HepG2 (cell line): ENCODE measurements around the gene GABRG3. TPM values are rescaled to one million over a fixed set of nuclear protein-coding genes. Genes with fewer than 3 reads are reported as not detected.

ENCODE experiments used
- ATAC-seq: fragments of 200-7000 bp; cut with Tn5 transposase; 3 replicates; pipeline ENCODE4 v1.9.1; 2020; ENCODE audit warnings: mild to moderate bottlenecking, moderate library complexity
- BruUV-seq: library from RNA; stranded (reverse); fragments of 400-500 nt; replicated peaks from 2 replicates; lab custom pipeline; 2021; lab: Mats Ljungman, UMichigan
- CTCF ChIA-PET: fragments of 300-600 bp; formaldehyde crosslinking; extraction: SDS; loops from one replicate; lab custom pipeline; 2021; ENCODE audit warnings: low total read pairs, inconsistent platforms, low intra/inter-chr PET ratio; lab: Yijun Ruan, JAX
- POLR2A ChIA-PET: fragments of 350-600 bp; sonication (Branson Sonifier 250); formaldehyde crosslinking; loops from one replicate; lab custom pipeline; 2020; ENCODE audit warnings: antibody characterized with exemption, inconsistent platforms; lab: Yijun Ruan, JAX
- DNase-seq: peaks from one replicate; pipeline ENCODE4 v3.0.0-alpha.2; 2015; ENCODE audit warnings: low spot score
- FAIRE-seq: peaks from 3 replicates; lab custom pipeline; 2011; peaks lifted over from hg19 to GRCh38; lab: Jason Lieb, UNC
- H2AFZ ChIP-seq: one replicate; pipeline ENCODE4 v1.6.1; 2011; ENCODE audit warnings: low read length, inconsistent platforms
- H3K27ac ChIP-seq: fragments of 300-600 bp; 3 replicates; pipeline ENCODE4 v1.8.0; 2011; ENCODE audit warnings: mixed run types, mild to moderate bottlenecking, mixed read lengths, low read length, inconsistent platforms; ENCODE audit not compliant: insufficient read depth; ENCODE audit errors: extremely low read length
- H3K27me3 ChIP-seq, 2 experiments: fragments of 200-600 bp in 1 of 2; 2 replicates in 1 of 2; 3 replicates in 1 of 2; pipeline versions ENCODE4 v1.6.0 to v1.8.0; 2011; ENCODE audit warnings: low read length in 2 of 2, mild to moderate bottlenecking in 2 of 2, moderate library complexity in 2 of 2, inconsistent platforms in 1 of 2; ENCODE audit not compliant: insufficient read depth in 2 of 2, control insufficient read depth in 1 of 2
- H3K36me3 ChIP-seq, 2 experiments: fragments of 200-600 bp in 1 of 2; replicated peaks in 1 of 2; 2 replicates in 1 of 2; 3 replicates in 1 of 2; pipeline versions ENCODE4 v1.5.1 to v1.8.0; 2011; ENCODE audit warnings: low read length in 2 of 2, inconsistent platforms in 1 of 2; ENCODE audit not compliant: insufficient read depth in 2 of 2, control insufficient read depth in 1 of 2
- H3K4me1 ChIP-seq: 2 replicates; pipeline ENCODE4 v1.5.1; 2012; ENCODE audit warnings: low read length, inconsistent platforms; ENCODE audit not compliant: insufficient read depth
- H3K4me2 ChIP-seq: 2 replicates; pipeline ENCODE4 v1.6.0; 2011; ENCODE audit warnings: low read depth, low read length, inconsistent platforms
- H3K4me3 ChIP-seq, 3 experiments: fragments of 200-600 bp in 1 of 3; sonication (generic), shearing (Covaris generic) in 1 of 3; replicated peaks in 1 of 3; 2 replicates each; pipeline ENCODE4 v1.5.1; 2011 to 2016; ENCODE audit warnings: low read length in 3 of 3, inconsistent platforms in 2 of 3, low read depth in 2 of 3, mild to moderate bottlenecking in 2 of 3, control low read depth in 1 of 3, mixed read lengths in 1 of 3; ENCODE audit not compliant: insufficient read depth in 1 of 3
- H3K79me2 ChIP-seq: one replicate; pipeline ENCODE4 v1.6.1; 2011; ENCODE audit warnings: low read length, inconsistent platforms; ENCODE audit not compliant: insufficient read depth
- H3K9ac ChIP-seq: 2 replicates; pipeline ENCODE4 v1.6.0; 2011; ENCODE audit warnings: mild to moderate bottlenecking, low read depth, low read length, inconsistent platforms; ENCODE audit not compliant: insufficient read depth
- H3K9me3 ChIP-seq: 2 replicates; pipeline ENCODE4 v1.5.1; 2012; ENCODE audit warnings: mild to moderate bottlenecking, low read length
- H4K20me1 ChIP-seq: 2 replicates; pipeline ENCODE4 v1.6.0; 2011; ENCODE audit warnings: inconsistent platforms, mild to moderate bottlenecking, low read length, moderate library complexity; ENCODE audit not compliant: insufficient read depth
- ELF3 ChIP-seq: IDR thresholded peaks from 2 replicates; pipeline ENCODE4 v1.6.1; 2016; ENCODE audit warnings: missing genetic modification reagents, missing compliant biosample characterization
- NCOA2 ChIP-seq: sonication (generic); formaldehyde crosslinking; IDR thresholded peaks from 2 replicates; pipeline ENCODE4 v1.8.0; 2022; ENCODE audit warnings: inconsistent platforms
- POLR2AphosphoS2 ChIP-seq: IDR thresholded peaks from 2 replicates; pipeline ENCODE4 v1.6.1; 2011; ENCODE audit warnings: low read depth, low read length, improper control_type of control experiment
- TIGD3 ChIP-seq: sonication (generic); formaldehyde crosslinking; IDR thresholded peaks from 2 replicates; pipeline ENCODE4 v1.5.1; 2020; ENCODE audit warnings: mild to moderate bottlenecking, missing genetic modification reagents, borderline replicate concordance
- YY1 ChIP-seq: IDR thresholded peaks from 2 replicates; pipeline ENCODE4 v1.6.1; 2011; ENCODE audit warnings: low read length, low read depth, moderate library complexity, mild to moderate bottlenecking; ENCODE audit not compliant: insufficient read depth, insufficient replicate concordance
- ZFP1 ChIP-seq: IDR thresholded peaks from 2 replicates; pipeline ENCODE4 v1.6.1; 2016
- WGBS: methylation state at CpG from one replicate; pipeline ENCODE4 v1.1.6; 2017; ENCODE audit warnings: low lambda C conversion rate; 5-methylcytosine and 5-hydroxymethylcytosine counted together
- in situ Hi-C: cut with HindIII; loops from 2 replicates; pipeline ENCODE4 v1.10.0; 2017; ENCODE audit warnings: low pct_unique_long_range_greater_than_20kb; ENCODE audit not compliant: extremely low pct_ligation_motif_present
- intact Hi-C: fragments of 100-400 bp; cut with micrococcal nuclease; formaldehyde crosslinking; loops from one replicate; pipeline ENCODE4 v1.10.0; 2022; ENCODE audit not compliant: unreplicated experiment
- polyA plus RNA-seq, 8 experiments: library from polyadenylated mRNA; depleted of rRNA in 3 of 8; stranded (reverse) in 7 of 8; unstranded in 1 of 8; fragments of >200 nt; fragmentation: Illumina TruSeq in 4 of 8; extraction: Trizol in 4 of 8; gene quantifications; 2 replicates each; pipeline versions ENCODE4 v1.2.1 to v1.2.3, GENCODE V29; 2011 to 2016; ENCODE audit warnings: low read depth in 4 of 8, missing spikeins in 1 of 8, mixed read lengths in 1 of 8; ENCODE audit not compliant: insufficient read depth in 1 of 8
- total RNA-seq, 5 experiments: library from RNA; depleted of rRNA; stranded (reverse); fragments of >200 nt; fragmentation: Illumina TruSeq; extraction: Trizol; gene quantifications; 2 replicates each; pipeline ENCODE4 v1.2.3, GENCODE V29; 2016; ENCODE audit warnings: low read depth in 1 of 5
- TF ChIP-seq, protein P1 (sequence below): sonication (generic); formaldehyde crosslinking; IDR thresholded peaks from 2 replicates; pipeline ENCODE4 v1.4.0; 2020; ENCODE audit warnings: missing genetic modification reagents

Gene GABRG3
- total and polyA plus RNA-seq, 2 of the 13 experiments (the other 11 are each of a cell fraction or from before 2014, with no cell fraction given) = not detected

DNA sequence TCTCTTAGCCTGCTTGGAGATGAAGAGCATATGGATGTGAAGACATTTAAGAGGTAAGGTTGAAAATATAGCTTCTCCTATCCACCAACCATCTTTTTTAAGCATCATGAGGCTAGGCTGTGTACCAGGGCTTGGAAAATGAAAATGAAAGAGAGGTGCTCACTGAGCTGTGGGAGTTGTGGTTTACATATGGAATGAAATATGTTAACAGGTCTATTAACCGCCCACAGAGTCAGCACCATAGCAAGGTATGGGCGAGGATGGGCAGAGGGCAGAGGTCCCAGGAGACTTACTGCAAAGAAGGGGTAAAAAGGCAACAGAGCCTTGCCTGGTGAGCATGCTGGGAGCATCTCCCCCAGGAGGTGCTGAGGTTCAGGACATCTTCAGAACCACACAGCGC, 273.1 kb downstream of the GABRG3 start:
- H4K20me1 ChIP-seq = no peaks in the 10 kb centered on the region
- POLR2A ChIA-PET = no interaction called here

More for the DNA sequence above, 273.1 kb downstream of the GABRG3 start:
- no TSS peak for BruUV-seq
- 7% methylated on average over 3 of the region's 3 CpGs for WGBS
- H3K9ac ChIP-seq = no peak overlapping the region
- CTCF ChIA-PET = no interaction called here
- H2AFZ ChIP-seq = no peak overlapping the region
- H3K4me1 ChIP-seq = no peaks in the 10 kb centered on the region
- H3K9me3 ChIP-seq = no peaks in the 10 kb centered on the region
- in situ Hi-C loops = no loop called here
- TF ChIP-seq ZFP1 (no peak), NCOA2 (CRISPR knock-in tag) (no peak), TIGD3 (CRISPR knock-in tag) (no peak), POLR2AphosphoS2 (no peak), YY1 (no peak), ELF3 (CRISPR knock-in tag) (no peak)
- TF ChIP-seq, protein P1, sequence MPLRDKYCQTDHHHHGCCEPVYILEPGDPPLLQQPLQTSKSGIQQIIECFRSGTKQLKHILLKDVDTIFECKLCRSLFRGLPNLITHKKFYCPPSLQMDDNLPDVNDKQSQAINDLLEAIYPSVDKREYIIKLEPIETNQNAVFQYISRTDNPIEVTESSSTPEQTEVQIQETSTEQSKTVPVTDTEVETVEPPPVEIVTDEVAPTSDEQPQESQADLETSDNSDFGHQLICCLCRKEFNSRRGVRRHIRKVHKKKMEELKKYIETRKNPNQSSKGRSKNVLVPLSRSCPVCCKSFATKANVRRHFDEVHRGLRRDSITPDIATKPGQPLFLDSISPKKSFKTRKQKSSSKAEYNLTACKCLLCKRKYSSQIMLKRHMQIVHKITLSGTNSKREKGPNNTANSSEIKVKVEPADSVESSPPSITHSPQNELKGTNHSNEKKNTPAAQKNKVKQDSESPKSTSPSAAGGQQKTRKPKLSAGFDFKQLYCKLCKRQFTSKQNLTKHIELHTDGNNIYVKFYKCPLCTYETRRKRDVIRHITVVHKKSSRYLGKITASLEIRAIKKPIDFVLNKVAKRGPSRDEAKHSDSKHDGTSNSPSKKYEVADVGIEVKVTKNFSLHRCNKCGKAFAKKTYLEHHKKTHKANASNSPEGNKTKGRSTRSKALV (CRISPR knock-in tag) = no peak
- intact Hi-C loops = no loop called here
- H3K27ac ChIP-seq = no peak overlapping the region
- no peaks in the 10 kb centered on the region for H3K79me2 ChIP-seq
- no peaks in the 10 kb centered on the region for H3K27me3 ChIP-seq
- H3K4me3 ChIP-seq = no peak overlapping the region
- DNase-seq (no peak), ATAC-seq (no peak), FAIRE-seq (no peak)
- H3K36me3 ChIP-seq = no peaks in the 10 kb centered on the region
- H3K4me2 ChIP-seq = no peak overlapping the region
